GM20000 (cell line): Measurements from ENCODE around the gene CDK15.

Experiments
- DNase-seq: peaks from one replicate; pipeline ENCODE4 v3.0.0; 2012; ENCODE audit warnings: low spot score
- TF ChIP-seq, protein P1 (sequence below): IDR thresholded peaks from 2 replicates; pipeline ENCODE4 v1.5.1; 2012; ENCODE audit warnings: mild to moderate bottlenecking, control low read depth; ENCODE audit errors: extremely low read depth, missing control alignments

Gene CDK15

GRCh38 chr2:201879996-201880395 lies 73.7 kb downstream of the CDK15 start:
- TF ChIP-seq, protein P1, sequence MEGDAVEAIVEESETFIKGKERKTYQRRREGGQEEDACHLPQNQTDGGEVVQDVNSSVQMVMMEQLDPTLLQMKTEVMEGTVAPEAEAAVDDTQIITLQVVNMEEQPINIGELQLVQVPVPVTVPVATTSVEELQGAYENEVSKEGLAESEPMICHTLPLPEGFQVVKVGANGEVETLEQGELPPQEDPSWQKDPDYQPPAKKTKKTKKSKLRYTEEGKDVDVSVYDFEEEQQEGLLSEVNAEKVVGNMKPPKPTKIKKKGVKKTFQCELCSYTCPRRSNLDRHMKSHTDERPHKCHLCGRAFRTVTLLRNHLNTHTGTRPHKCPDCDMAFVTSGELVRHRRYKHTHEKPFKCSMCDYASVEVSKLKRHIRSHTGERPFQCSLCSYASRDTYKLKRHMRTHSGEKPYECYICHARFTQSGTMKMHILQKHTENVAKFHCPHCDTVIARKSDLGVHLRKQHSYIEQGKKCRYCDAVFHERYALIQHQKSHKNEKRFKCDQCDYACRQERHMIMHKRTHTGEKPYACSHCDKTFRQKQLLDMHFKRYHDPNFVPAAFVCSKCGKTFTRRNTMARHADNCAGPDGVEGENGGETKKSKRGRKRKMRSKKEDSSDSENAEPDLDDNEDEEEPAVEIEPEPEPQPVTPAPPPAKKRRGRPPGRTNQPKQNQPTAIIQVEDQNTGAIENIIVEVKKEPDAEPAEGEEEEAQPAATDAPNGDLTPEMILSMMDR = no peak
- DNase-seq = no peak

GRCh38 chr2:201880579-201880978 lies 74.2 kb downstream of the CDK15 start:
- no peak for DNase-seq
- TF ChIP-seq, protein P1 = no peak

DNA sequence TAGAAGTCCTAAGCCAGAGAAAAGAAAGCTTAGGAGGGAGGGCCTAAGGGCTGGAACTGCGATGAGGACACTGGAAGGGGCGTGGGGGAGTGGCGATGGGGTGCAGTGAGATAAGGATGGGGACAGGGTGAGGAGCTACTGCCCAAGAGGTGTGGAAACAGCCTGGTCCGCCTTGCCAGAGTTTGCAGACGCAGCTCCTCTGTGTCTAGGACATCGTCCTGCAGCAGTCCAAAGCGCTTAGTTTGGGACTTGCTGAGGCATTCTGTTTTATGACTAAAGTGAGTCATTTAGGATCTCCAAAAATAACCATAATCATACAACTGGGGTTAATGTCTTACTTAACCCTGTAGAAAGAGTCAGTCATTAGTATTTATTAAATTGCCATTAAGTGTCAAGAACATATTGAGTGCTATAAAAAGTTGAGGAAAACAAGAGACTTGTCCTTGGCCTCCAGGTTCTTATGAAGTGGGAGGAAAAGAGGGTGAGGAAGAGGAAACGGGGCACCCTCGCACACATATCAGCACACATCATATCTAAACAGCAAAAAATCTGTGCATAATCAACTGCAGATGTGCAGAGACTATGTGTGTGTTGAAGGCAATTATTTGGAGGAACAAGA lies 74.8 kb downstream of the CDK15 start:
- no peak for DNase-seq
- TF ChIP-seq, protein P1 = no peak

GRCh38 chr2:201881741-201882140 lies 75.4 kb downstream of the CDK15 start:
- TF ChIP-seq, protein P1 = no peak
- no peak for DNase-seq

DNA sequence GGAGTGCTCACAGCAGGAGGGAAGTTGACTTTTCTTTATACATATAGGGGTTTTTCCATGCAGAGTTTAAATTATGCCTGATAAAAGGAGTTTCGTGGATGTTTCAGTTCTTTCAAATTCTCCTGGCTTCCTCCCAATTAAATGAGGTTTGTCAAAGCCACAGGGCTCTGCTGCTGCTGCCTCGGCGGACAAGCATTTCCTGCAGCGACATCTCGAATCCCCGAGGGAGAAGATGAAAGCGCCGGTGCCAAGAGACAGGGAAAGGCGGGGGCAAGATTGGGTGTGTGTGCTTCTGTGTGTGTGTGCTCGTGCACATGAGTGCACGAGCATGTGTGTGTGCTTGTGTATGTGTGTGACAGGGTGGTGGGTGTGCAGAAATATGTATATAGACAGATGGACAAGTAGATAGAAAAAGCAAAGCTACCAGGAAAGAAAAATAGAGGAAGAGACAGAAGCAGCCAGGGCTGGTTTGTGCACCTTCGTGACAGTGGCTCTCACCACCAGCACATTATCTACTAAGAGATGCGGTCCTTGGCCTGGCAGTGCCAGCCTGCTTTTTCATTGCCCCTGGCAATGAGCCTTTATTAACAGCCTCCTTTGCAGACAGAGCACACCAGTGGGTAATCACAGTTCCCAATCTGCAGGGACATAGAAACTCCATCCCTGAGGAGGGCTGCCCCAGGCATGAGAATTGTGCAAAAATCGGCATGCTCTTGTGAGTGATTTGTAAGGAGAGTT lies 76.2 kb downstream of the CDK15 start:
- DNase-seq = no peak
- TF ChIP-seq, protein P1 = no peak

GRCh38 chr2:201883606-201884369 lies 77.5 kb downstream of the CDK15 start:
- no peak for DNase-seq
- TF ChIP-seq, protein P1 = no peak

DNA sequence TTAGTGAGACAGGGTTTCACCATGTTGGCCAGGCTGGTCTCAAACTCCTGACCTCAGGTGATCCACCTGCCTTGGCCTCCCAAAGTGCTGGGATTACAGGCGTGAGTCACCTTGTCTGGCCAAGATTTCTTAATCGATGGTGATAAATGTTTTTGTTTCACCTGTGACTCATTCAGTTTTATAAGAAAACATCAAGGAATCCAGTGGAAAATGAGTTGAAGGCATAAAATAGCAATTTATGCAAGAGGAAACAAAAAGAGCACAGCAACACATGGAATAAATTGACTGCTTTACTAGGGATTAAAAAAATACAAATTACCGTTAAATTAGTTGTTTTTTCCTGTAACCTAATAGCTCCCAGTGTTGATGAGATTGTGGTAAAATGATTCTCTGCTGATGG lies 80.2 kb downstream of the CDK15 start:
- DNase-seq = no peak
- TF ChIP-seq, protein P1 = no peak
